Measurements from ENCODE around the gene STOM.

Gene STOM

DNA sequence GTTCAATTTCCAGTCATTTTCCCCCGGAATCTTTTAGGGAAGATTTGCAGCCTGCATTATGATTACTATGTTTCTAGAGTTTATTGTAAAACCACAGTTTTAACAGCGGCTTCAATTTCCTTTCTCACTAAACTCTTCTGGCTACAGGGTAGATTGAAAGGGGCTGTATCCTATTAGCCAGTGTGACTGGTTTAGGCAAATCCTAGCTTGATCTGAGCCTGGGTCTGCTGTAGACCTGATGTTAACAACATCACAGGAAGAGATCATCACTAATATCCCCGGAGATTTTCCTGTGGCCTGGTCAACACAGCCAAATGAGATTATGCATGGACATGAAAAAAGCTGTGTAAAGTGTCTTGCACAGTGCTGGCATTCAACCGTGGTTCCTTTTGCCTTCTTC, 33.4 kb downstream of the STOM start:
- no peak overlapping the region for H3K4me3 ChIP-seq (ENCODE audit: low read length)
- DNase-seq (ENCODE audit: low read depth): no peak
- TF ChIP-seq, protein P1, sequence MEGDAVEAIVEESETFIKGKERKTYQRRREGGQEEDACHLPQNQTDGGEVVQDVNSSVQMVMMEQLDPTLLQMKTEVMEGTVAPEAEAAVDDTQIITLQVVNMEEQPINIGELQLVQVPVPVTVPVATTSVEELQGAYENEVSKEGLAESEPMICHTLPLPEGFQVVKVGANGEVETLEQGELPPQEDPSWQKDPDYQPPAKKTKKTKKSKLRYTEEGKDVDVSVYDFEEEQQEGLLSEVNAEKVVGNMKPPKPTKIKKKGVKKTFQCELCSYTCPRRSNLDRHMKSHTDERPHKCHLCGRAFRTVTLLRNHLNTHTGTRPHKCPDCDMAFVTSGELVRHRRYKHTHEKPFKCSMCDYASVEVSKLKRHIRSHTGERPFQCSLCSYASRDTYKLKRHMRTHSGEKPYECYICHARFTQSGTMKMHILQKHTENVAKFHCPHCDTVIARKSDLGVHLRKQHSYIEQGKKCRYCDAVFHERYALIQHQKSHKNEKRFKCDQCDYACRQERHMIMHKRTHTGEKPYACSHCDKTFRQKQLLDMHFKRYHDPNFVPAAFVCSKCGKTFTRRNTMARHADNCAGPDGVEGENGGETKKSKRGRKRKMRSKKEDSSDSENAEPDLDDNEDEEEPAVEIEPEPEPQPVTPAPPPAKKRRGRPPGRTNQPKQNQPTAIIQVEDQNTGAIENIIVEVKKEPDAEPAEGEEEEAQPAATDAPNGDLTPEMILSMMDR (IDR thresholded peaks at IDR 0.05; ENCODE audit: insufficient read depth, low read depth, low read length, missing control alignments): no peak

DNA sequence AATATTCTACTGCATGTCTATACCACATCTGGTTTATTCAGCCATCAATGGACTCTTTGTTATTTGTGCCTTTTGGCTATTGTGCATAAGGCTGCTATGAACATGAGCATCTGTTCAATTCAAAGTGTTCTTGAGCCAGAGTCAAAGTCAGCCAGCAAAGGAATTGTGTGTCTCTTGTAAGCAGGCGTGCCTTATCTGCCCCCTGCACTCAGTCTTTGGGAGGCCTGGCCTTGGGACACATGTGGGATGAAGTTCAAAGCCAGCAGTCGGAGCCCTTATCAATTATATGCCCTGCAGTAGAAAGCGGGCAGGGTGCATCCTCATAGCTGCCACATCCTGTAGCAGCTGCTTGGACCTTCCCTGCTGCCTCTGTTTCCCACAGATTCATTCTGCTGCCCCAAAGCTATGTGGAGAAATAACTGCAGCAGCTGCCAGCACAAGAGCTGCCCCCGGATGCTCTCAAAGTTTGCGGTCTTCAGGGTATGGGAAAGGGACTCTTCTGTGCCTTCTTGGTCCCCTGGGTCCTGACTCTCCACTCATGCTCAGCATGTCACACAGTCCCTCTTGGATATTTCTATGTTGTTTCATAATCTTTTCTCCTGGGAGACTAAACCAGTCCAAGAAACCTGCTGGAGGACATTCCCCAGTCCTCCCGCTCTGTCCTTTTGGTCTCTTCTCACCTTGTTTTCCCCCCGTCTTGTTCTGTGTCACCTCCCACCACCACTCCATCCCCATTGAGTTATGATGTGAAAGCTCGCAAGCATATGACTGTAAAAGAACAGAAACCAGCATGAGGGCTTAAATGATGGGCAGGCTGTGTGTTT, 35.9 kb downstream of the STOM start:
- no peak overlapping the region for H3K4me3 ChIP-seq (ENCODE audit: low read length)
- no peak for DNase-seq (ENCODE audit: low read depth)

DNA sequence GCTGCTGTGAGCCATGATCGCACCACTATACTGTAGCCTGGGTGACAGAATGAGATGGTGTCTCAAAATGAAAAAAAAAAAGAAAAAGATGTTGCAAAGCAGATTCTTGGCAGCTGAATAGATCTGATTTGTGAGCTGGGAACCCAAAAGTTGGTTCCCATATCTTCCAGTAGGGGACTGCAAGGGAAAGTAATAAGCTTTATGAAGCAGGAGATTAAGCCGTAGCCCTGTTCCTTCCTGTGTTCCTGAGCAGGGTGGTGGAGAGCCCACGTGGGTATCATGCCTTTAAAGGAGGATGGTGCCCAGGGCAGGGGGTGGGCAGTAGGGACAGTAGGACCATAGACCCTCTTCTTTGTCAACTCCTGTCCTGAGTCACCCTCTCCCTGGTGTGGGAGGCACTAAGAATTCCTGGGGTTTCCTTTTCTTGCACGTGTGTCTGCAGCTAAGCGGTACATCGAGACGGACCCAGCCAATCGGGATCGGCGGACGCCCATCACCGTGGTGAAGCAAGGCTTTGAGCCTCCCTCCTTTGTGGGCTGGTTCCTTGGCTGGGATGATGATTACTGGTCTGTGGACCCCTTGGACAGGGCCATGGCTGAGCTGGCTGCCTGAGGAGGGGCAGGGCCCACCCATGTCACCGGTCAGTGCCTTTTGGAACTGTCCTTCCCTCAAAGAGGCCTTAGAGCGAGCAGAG, 37.9 kb downstream of the STOM start:
- DNase-seq (ENCODE audit: low read depth): no peak
- no peak overlapping the region for H3K4me3 ChIP-seq (ENCODE audit: low read length)
- TF ChIP-seq, protein P1 (IDR thresholded peaks at IDR 0.05; ENCODE audit: insufficient read depth, low read depth, low read length, missing control alignments): peak; percentile 45

More for the DNA sequence above, 35.9 kb downstream of the STOM start:
- TF ChIP-seq, protein P1 (IDR thresholded peaks at IDR 0.05; ENCODE audit: insufficient read depth, low read depth, low read length, missing control alignments): no peak

DNA sequence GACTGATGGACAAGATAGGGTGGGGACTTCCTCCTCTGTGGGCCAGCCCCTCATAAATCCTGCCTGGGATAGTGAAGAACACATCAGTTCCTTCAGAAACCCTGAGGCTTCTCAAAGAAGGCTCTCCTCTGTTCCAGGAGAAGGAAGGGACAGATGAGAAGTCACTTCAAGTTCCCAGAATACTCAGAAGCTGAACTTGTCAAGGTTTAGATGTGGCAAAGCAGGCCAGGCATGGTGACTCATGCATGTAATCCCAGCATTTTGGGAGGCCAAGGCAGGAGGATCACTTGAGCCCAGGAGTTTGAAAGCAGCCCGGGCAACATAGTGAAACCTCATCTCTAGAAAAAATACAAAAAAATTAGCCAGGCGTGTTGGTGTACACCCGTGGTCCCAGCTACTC, 38.5 kb downstream of the STOM start:
- DNase-seq (ENCODE audit: low read depth): no peak
- H3K4me3 ChIP-seq (ENCODE audit: low read length): no peak overlapping the region
- TF ChIP-seq, protein P1 (IDR thresholded peaks at IDR 0.05; ENCODE audit: insufficient read depth, low read depth, low read length, missing control alignments): no peak

DNA sequence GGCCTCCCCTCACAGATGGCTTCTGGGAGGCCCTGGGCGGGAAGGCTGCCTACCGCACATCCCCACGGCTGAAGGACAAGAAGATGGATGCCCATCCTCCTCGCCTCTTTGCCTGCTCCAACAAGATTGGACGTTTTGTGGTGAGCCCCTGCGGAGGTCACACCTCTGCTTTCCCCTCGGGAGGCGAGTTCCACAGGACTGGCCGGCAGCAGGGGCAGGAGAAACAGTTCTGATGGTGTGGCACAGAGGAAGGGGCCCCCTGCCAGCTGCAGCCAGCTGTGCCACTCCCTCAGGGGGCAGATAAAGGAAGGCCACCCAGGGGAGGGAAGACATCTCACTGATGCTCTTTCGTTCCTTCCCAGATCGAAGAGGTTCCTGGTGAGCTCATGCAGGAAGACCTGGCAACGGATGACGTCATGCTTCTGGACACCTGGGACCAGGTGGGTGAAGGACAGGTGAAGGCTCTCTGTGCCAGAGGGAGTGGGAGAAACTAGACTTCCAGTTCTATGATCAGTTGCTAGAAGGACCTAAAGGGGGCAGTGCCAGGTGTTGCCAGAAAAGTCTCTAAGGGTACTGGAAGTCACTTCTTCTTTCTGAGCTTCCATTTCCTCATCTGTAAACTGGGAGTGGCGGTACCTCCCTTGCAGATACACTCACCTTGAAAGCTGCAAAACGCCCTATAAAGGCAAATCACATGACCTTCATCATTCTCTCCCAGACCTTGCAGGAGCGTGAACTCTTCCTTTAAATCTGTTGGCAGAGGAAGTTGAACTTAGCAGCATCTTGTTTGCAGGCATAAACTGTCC, 41.0 kb downstream of the STOM start:
- H3K4me3 ChIP-seq (ENCODE audit: low read length): no peak overlapping the region
- no peak for DNase-seq (ENCODE audit: low read depth)
- TF ChIP-seq, protein P1 (IDR thresholded peaks at IDR 0.05; ENCODE audit: insufficient read depth, low read depth, low read length, missing control alignments): no peak

DNA sequence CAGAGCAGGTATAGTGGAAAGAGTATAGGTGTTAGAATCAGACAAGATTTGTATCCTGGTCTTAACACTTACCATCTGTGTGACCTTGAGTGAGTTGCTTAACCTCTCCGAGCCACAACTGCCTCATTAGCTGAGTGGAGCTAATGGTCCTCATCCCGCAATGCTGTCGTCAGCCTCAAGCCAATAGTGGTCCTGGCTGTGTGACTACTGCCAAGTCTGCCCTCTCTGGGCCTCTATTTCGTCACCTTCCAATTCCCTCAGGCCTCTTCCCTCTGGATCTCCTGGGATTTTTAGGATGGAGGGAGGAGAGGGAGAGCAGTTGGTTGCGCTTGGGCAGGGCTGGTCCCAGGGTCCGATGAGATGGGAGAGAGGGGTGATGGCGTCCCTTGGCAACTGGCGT, 41.6 kb downstream of the STOM start:
- no peak for DNase-seq (ENCODE audit: low read depth)
- no peak overlapping the region for H3K4me3 ChIP-seq (ENCODE audit: low read length)
- TF ChIP-seq, protein P1 (IDR thresholded peaks at IDR 0.05; ENCODE audit: insufficient read depth, low read depth, low read length, missing control alignments): no peak

Data from epithelial cell of esophagus (primary cell).